Liver (tissue), 9 donors: Measurements from ENCODE around the gene C6orf120. TPM values are rescaled to one million over a fixed set of nuclear protein-coding genes. Genes with fewer than 3 reads are reported as not detected.

ENCODE experiments used
- DNase-seq: peaks from one replicate; pipeline ENCODE4 v3.0.0-alpha.2; 2017; ENCODE audit warnings: low spot score
- H3K27ac ChIP-seq, 2 donors: one replicate each; pipeline ENCODE4 v1.7.0; 2013; ENCODE audit warnings: inconsistent platforms in 2 of 2, low read length in 2 of 2, control low read depth in 1 of 2, low read depth in 1 of 2, mild to moderate bottlenecking in 1 of 2
- H3K27me3 ChIP-seq, 4 donors: one replicate each; pipeline versions ENCODE4 v1.6.1 to v1.7.0; 2013; ENCODE audit warnings: low read length in 3 of 4, inconsistent platforms in 1 of 4, mild to moderate bottlenecking in 1 of 4, moderate library complexity in 1 of 4; ENCODE audit not compliant: control insufficient read depth in 4 of 4, insufficient read depth in 4 of 4
- H3K36me3 ChIP-seq, 4 donors: one replicate each; pipeline versions ENCODE4 v1.6.1 to v1.7.0; 2013; ENCODE audit warnings: low read length in 3 of 4, mild to moderate bottlenecking in 3 of 4, low read depth in 1 of 4, moderate library complexity in 1 of 4; ENCODE audit not compliant: control insufficient read depth in 4 of 4, insufficient read depth in 3 of 4
- H3K4me1 ChIP-seq, 4 donors: one replicate each; pipeline versions ENCODE4 v1.6.1 to v1.7.0; 2013; ENCODE audit warnings: low read length in 3 of 4, mild to moderate bottlenecking in 3 of 4, moderate library complexity in 1 of 4; ENCODE audit not compliant: control insufficient read depth in 4 of 4, insufficient read depth in 4 of 4
- H3K4me3 ChIP-seq, 3 donors: one replicate each; pipeline versions ENCODE4 v1.6.1 to v1.7.0; 2013; ENCODE audit warnings: low read length in 3 of 3, control low read depth in 1 of 3, low read depth in 1 of 3, mild to moderate bottlenecking in 1 of 3
- H3K9ac ChIP-seq, 2 donors: one replicate each; pipeline ENCODE4 v1.7.0; 2013; ENCODE audit warnings: low read length in 2 of 2, mild to moderate bottlenecking in 2 of 2, moderate library complexity in 2 of 2, control low read depth in 1 of 2, low read depth in 1 of 2
- H3K9me3 ChIP-seq, 4 donors: one replicate each; pipeline versions ENCODE4 v1.6.1 to v1.7.0; 2013; ENCODE audit warnings: low read length in 3 of 4; ENCODE audit not compliant: control insufficient read depth in 4 of 4
- FOXA1 ChIP-seq: IDR thresholded peaks from 2 replicates; pipeline ENCODE4 v1.6.1; 2016; ENCODE audit warnings: antibody characterized with exemption
- FOXA2 ChIP-seq: IDR thresholded peaks from 2 replicates; pipeline ENCODE4 v1.6.1; 2016; ENCODE audit warnings: antibody characterized with exemption
- GABPA ChIP-seq, 2 donors: IDR thresholded peaks in 1 of 2; conservative IDR thresholded peaks in 1 of 2; 2 replicates each; pipeline ENCODE4 v1.6.1; 2016; ENCODE audit warnings: antibody characterized with exemption in 2 of 2, mild to moderate bottlenecking in 1 of 2, moderate library complexity in 1 of 2
- HNF4A ChIP-seq, 2 donors: conservative IDR thresholded peaks; 2 replicates each; pipeline ENCODE4 v1.6.1; 2016; ENCODE audit warnings: antibody characterized with exemption in 2 of 2, mild to moderate bottlenecking in 2 of 2
- HNF4G ChIP-seq: IDR thresholded peaks from 2 replicates; pipeline ENCODE4 v1.6.1; 2016; ENCODE audit warnings: antibody characterized with exemption
- JUND ChIP-seq, 2 donors: IDR thresholded peaks; 2 replicates each; pipeline ENCODE4 v1.6.1; 2016; ENCODE audit warnings: antibody characterized with exemption in 2 of 2
- NR2F2 ChIP-seq: IDR thresholded peaks from 2 replicates; pipeline ENCODE4 v1.6.1; 2016; ENCODE audit warnings: antibody characterized with exemption
- RAD21 ChIP-seq, 2 donors: IDR thresholded peaks; 2 replicates each; pipeline ENCODE4 v1.6.1; 2016; ENCODE audit warnings: antibody characterized with exemption in 2 of 2, mild to moderate bottlenecking in 2 of 2
- RXRA ChIP-seq, 2 donors: IDR thresholded peaks; 2 replicates each; pipeline ENCODE4 v1.6.1; 2017 to 2018; ENCODE audit warnings: antibody characterized with exemption in 2 of 2, mild to moderate bottlenecking in 1 of 2
- SP1 ChIP-seq: IDR thresholded peaks from 2 replicates; pipeline ENCODE4 v1.6.1; 2018; ENCODE audit warnings: antibody characterized with exemption, mild to moderate bottlenecking
- TAF1 ChIP-seq: conservative IDR thresholded peaks from 2 replicates; pipeline ENCODE4 v1.6.1; 2016; ENCODE audit warnings: antibody characterized with exemption, mild to moderate bottlenecking
- YY1 ChIP-seq: IDR thresholded peaks from 2 replicates; pipeline ENCODE4 v1.6.1; 2016; ENCODE audit warnings: antibody characterized with exemption, mild to moderate bottlenecking
- WGBS: extraction: QIAGEN DNeasy Blood & Tissue Kit; methylation state at CpG from one replicate; pipeline ENCODE4 v1.1.7; 2013; 5-methylcytosine and 5-hydroxymethylcytosine counted together
- polyA plus RNA-seq, 2 donors: library from polyadenylated mRNA; stranded (reverse) in 1 of 2; unstranded in 1 of 2; fragments of 200-250 nt in 1 of 2; fragments of >200 nt in 1 of 2; fragmentation: Nextera tagmentation in 1 of 2; extraction: Ambion mirVana in 1 of 2; gene quantifications; one replicate each; pipeline versions ENCODE4 v1.2.1 to v1.2.3, GENCODE V29; 2013 to 2015
- total RNA-seq, 2 donors: library from RNA; depleted of rRNA; stranded (reverse); fragments of >200 nt; gene quantifications; one replicate each; pipeline ENCODE4 v1.2.3, GENCODE V29; 2014
- TF ChIP-seq, protein P1 (sequence below): fragments of 150-350 bp; IDR thresholded peaks from 2 replicates; pipeline ENCODE4 v1.5.1; 2017; ENCODE audit warnings: improper control_type of control experiment, low read depth, low read length; ENCODE audit not compliant: missing input control
- TF ChIP-seq, protein P2 (sequence below): IDR thresholded peaks from 2 replicates; pipeline ENCODE4 v1.6.1; 2016; ENCODE audit warnings: antibody characterized with exemption
- TF ChIP-seq, protein P3 (sequence below): IDR thresholded peaks from 2 replicates; pipeline ENCODE4 v1.6.1; 2016; ENCODE audit warnings: antibody characterized with exemption
- donor health status: healthy.
- donor health status: healthy.
- donor health status: healthy.
- donor health status: healthy.
- donor health status: healthy.

C6orf120 gene
- total and polyA plus RNA-seq, 4 donors, result 10.5 to 29.7 (median 19.4) TPM

DNA sequence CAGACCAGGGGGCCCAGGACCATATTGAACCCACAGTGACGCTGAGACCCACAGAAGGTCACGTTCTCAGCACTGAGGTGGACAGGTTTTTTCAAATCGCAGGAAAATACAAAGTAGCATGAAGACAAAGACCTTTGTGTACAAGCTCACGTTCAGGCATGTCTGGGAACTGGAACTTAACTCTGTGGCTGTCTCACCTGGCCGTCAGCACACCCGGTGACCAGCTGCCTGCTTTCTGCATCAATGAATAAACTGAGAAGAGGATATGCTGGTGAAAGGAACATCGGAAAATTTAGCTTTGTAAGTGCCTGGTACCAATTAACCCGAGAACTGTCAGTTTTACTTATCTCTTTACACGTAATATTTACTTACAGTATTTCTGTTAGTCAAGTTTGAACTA, 36.6 kb upstream of the C6orf120 start:
- TF ChIP-seq GABPA (IDR thresholded peaks at IDR 0.05 in 1 of 2, conservative IDR thresholded peaks at IDR 0.05 in 1 of 2) (no peak), FOXA2 (no peak), RXRA (IDR thresholded peaks at IDR 0.05) (no peak), HNF4G (no peak), NR2F2 (no peak), SP1 (no peak), TAF1 (no peak), JUND (IDR thresholded peaks at IDR 0.05) (no peak), RAD21 (IDR thresholded peaks at IDR 0.05) (no peak), YY1 (no peak), HNF4A (conservative IDR thresholded peaks at IDR 0.05) (no peak), FOXA1 (no peak)
- TF ChIP-seq, protein P1, sequence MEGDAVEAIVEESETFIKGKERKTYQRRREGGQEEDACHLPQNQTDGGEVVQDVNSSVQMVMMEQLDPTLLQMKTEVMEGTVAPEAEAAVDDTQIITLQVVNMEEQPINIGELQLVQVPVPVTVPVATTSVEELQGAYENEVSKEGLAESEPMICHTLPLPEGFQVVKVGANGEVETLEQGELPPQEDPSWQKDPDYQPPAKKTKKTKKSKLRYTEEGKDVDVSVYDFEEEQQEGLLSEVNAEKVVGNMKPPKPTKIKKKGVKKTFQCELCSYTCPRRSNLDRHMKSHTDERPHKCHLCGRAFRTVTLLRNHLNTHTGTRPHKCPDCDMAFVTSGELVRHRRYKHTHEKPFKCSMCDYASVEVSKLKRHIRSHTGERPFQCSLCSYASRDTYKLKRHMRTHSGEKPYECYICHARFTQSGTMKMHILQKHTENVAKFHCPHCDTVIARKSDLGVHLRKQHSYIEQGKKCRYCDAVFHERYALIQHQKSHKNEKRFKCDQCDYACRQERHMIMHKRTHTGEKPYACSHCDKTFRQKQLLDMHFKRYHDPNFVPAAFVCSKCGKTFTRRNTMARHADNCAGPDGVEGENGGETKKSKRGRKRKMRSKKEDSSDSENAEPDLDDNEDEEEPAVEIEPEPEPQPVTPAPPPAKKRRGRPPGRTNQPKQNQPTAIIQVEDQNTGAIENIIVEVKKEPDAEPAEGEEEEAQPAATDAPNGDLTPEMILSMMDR, result no peak
- TF ChIP-seq, protein P2, sequence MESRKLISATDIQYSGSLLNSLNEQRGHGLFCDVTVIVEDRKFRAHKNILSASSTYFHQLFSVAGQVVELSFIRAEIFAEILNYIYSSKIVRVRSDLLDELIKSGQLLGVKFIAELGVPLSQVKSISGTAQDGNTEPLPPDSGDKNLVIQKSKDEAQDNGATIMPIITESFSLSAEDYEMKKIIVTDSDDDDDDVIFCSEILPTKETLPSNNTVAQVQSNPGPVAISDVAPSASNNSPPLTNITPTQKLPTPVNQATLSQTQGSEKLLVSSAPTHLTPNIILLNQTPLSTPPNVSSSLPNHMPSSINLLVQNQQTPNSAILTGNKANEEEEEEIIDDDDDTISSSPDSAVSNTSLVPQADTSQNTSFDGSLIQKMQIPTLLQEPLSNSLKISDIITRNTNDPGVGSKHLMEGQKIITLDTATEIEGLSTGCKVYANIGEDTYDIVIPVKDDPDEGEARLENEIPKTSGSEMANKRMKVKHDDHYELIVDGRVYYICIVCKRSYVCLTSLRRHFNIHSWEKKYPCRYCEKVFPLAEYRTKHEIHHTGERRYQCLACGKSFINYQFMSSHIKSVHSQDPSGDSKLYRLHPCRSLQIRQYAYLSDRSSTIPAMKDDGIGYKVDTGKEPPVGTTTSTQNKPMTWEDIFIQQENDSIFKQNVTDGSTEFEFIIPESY, result no peak
- TF ChIP-seq, protein P3, sequence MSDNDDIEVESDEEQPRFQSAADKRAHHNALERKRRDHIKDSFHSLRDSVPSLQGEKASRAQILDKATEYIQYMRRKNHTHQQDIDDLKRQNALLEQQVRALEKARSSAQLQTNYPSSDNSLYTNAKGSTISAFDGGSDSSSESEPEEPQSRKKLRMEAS, result no peak
- Histone ChIP-seq H3K9me3 (no peaks in the 10 kb centered on the region), H3K36me3 (peaks cover 2 to 55% (median 22%) of the 10 kb centered on the region in 4 donors), H3K4me3 (no peak overlapping the region), H3K27me3 (no peaks in the 10 kb centered on the region), H3K27ac (no peak overlapping the region), H3K9ac (no peak overlapping the region), H3K4me1 (no peaks in the 10 kb centered on the region)
- WGBS, result 95% methylated on average over 9 of the region's 9 CpGs
- no peak for DNase-seq

DNA sequence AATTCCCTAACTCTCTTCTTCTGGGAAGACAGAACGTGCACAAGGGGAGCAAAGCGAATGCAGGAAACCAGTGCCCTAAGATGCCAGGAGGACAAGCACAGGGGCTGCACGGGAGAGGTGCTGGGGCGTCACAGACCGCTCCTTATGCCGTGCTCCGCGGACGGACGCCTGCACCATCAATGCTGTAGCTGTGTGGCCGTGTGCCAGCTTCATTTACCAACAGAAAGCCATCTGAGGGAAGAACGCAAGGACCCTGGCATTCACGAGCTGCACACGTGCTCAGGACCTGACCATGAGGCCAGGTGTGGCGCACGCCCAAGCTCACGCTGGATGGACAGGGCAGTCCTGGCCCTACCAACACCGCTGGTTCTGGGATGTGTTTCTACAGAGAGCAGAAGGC, 35.5 kb upstream of the C6orf120 start:
- Histone ChIP-seq H3K9me3 (no peaks in the 10 kb centered on the region), H3K4me3 (no peak overlapping the region), H3K36me3 (peaks cover 2 to 60% (median 22%) of the 10 kb centered on the region in 4 donors), H3K27ac (no peak overlapping the region), H3K4me1 (no peaks in the 10 kb centered on the region), H3K27me3 (no peaks in the 10 kb centered on the region), H3K9ac (no peak overlapping the region)
- TF ChIP-seq, protein P2, result no peak
- TF ChIP-seq FOXA1 (no peak), GABPA (IDR thresholded peaks at IDR 0.05 in 1 of 2, conservative IDR thresholded peaks at IDR 0.05 in 1 of 2) (no peak), FOXA2 (no peak), YY1 (no peak), RAD21 (IDR thresholded peaks at IDR 0.05) (no peak)
- WGBS, result 99% methylated on average over 18 of the region's 18 CpGs
- no peak for DNase-seq
